DMS114 treated with DMSO at 0.1 percent for 48 hours (cell line): ENCODE results near the gene MAGI2.

ENCODE experiments used
- DNase-seq: peaks from one replicate; lab custom pipeline; 2025; ENCODE audit not compliant: unreplicated experiment; lab: John Stamatoyannopoulos, UW

Gene MAGI2

DNA sequence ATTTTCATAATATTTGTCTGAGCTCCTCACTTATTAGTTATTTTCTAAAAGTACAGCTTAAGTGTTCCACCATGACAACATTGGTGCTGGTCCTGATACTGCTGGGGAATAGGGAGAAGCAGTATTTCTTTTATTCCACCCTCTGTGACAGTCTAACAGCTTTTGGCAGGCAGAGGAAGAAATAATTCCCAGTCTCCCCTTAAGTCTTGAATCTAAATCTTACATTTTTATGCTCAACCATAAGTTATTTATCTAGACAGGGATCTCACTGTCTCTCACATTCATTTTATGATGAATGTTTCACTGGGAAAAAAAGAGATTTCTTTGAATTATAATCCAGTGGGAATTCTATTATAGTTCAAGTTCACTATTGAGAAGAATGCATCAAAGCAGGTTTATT lies 71.5 kb downstream of the MAGI2 start:
- no peak for DNase-seq

DNA sequence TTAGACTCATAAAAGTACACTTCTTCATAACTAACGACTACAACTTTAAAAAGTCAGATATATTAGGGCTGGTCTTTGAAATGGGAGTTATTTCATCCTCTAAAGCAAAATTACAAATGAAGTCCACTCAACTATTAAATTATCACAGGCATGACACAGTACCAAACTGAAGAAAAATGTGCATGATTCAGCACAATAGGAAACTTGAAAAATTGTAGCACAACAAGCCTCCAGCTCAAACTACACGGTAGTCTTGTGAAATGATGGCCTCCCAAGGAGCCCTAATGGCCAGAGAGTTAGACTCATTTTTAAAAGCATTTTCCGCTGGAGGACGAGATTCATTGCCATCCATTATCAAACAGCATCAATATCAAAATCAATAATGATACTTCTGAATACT lies 76.4 kb downstream of the MAGI2 start:
- no peak for DNase-seq

DNA sequence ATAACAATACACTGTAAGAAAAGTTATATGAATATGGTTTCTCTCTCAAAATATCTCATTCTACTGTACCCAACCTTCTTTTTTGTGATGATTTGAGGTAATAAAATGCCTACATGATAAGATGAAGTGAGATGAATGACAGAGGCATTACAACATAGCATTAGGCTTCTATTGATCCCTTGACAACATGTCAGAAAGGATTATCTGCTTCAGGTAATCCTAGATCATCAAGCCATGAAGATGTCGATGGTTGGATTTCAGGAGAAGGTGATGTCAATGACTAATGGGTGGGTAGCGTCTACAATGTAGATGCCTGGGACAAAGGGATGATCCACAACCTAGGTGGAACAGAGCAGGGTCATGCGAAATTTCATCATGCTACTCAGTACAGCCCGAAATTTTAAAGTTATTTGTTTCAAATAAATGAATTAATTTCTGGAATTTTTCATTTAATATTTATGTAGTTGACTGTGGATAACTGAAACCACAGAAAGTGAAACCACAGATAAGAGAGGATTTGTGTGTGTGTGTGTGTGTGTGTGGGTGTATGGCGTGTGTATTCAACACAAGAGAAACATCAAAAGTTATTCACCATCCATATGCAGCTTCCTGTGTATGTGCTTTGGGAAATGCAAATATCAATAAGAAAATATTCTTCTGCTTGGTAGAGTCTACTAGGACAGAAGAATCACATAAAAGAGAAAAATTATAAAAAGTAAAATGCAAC lies 77.0 kb downstream of the MAGI2 start:
- DNase-seq = no peak

DNA sequence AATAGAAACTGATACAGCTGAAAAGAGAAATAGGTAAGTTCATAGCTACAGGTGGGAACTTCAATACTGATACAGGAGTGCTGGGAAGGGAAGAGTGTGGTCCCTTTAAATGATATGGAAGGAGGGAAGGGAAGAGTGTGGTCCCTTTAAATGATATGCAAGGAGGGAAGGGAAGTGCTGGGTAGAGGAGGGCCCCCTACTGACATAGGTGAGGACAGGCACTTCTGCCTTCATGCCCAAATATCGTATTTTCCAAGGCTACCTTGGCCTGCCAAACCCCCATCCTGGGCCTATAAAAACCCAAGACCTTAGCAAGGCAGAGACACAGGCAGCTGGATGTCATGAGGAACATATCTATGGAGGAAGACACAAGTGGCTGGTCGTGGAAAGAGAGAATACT lies 92.3 kb downstream of the MAGI2 start:
- DNase-seq = no peak

DNA sequence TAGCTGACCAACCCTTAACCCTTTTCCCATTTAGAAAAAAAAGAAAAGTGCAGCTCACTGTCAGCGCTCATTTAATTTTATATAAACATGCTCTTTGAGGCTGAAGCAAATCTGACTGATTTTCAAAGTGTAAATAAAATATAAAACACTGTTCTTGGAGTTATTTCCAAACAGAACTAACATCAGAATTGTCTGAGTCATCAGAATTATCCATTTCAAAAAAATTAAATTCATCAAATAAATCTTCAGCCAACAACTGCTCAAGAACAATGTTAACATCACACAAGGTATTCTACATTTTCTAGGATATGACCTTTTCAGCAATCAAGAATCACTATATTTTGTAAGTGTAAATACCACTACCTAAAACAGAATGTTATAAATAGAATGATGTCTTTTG lies 93.6 kb downstream of the MAGI2 start:
- DNase-seq = no peak

DNA sequence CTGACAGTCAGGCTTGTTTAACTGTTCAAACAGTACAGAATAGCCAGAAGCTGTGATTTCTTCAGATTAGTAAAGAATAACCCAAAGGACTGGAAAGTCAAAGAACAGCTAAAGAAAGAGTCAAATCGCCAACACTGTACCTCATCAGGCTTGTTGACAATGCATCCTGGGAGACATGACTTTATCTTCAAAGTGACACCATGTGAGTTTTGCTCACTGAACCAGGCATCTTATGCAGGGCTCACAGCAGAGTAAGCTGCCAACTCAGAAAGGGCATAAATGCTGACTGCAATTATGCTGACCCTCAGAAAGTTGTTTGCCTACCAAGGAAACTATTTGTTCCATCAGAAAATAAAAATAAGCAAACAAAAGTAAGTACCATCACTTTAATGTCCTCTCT lies 96.4 kb downstream of the MAGI2 start:
- DNase-seq = no peak

DNA sequence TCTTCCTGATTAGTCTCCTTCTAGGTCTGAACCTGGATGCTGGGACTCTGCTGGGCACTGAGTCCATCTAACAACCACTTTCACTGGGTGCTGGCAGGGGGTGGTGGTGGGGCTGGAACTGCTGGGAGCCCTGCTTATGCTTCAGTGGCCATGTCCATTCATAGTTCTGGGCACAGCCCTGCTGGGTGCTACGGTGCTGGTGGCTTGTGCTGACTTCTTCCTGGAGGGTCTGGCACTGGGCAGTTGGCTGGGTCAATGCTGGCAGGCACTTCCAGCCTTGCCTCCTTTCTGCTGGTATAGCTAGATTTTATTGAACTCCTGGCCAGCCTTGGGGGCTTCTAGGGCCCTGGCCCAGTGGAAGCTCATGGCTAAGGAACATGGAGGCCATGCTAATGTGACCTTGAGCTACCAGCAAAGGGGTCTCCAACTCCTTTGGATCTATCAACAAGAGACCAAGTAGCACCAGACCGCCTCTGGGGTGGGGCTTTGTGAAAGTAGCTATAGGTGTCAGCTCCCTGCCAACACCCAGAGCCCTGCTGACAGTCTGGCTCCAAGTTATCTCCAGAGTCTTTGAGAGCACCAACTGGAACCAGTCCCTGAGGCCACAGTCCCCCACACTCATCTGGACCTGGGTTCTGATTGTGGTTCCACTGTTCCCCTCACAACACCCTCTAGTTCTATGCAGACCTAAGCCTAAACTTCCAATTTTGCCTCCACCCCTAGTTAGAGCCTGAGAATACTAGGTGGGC lies 99.6 kb downstream of the MAGI2 start:
- no peak for DNase-seq

DNA sequence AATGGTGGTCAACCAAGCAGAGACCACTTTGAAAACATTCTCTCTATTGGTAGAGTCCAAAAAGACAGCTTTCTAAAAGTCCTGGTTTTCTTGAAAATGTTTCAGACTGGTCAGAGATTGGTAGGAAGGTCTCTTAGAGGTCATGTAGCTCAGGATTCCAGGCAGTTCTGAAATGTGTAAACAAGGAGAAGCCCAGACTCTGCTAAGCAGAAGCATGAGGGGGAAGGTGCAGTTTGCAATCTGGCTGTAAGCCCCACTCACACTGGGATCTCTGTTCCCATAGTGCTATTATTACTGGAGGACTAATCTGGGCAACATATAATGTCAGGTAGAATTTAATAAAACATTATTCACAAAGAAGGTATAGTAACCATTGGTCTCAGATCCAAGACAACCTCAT lies 101.1 kb downstream of the MAGI2 start:
- no peak for DNase-seq

DNA sequence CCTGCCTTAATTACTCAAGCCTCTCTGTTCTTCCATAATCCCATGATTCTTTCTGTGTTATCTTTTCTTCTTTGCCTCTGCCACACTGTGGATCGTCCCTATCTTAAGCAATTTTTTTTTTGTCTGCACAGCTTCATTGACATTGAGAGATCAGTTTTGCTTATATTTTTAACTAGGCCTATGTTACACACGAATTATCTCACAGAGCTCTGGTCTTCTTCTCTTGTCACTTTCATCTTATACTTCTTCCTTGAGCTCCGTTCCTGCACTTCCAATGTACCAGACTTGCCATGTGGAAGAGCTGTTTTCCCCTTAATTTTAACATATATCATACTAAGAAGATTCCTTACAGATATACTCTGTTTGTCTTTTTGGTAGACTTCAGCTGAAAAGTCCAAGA lies 106.1 kb downstream of the MAGI2 start:
- no peak for DNase-seq

DNA sequence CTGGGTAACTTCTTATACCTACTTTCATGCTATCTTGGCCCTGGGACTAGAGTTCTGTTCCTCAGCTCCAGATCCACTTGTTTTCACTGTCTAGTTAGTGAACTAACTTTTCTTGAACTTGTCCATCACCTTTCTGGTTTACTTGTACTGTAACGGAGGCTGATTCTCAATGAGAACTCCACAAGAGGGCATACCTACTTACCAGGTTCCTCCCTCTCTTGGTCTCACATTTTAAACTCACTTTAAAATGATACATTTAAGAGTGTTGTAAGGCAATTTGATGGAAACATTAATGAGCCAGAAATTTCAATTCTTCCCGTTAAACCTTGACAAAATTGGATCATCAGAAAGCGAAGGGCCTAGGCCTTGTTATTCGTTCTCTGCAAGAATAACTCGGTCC lies 111.6 kb downstream of the MAGI2 start:
- no peak for DNase-seq

DNA sequence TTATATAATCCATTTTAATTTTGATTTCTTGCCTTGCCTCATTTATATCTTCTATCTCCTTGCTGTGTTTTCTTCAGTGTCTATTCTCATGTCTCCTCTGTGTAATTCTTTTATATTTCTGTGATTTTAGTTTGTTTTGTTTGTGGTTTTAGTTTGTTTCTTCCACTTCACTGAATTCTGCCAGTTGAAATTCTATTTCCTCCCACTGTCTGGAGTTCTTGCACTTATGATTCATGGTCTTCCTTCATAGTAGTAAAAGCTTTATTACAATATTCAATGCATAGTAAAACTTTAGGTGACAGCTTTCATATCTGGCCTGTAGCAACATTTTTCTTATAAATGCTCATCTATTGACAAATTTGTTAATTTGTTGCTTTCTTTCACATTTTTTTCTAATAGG lies 113.3 kb downstream of the MAGI2 start:
- DNase-seq = no peak

DNA sequence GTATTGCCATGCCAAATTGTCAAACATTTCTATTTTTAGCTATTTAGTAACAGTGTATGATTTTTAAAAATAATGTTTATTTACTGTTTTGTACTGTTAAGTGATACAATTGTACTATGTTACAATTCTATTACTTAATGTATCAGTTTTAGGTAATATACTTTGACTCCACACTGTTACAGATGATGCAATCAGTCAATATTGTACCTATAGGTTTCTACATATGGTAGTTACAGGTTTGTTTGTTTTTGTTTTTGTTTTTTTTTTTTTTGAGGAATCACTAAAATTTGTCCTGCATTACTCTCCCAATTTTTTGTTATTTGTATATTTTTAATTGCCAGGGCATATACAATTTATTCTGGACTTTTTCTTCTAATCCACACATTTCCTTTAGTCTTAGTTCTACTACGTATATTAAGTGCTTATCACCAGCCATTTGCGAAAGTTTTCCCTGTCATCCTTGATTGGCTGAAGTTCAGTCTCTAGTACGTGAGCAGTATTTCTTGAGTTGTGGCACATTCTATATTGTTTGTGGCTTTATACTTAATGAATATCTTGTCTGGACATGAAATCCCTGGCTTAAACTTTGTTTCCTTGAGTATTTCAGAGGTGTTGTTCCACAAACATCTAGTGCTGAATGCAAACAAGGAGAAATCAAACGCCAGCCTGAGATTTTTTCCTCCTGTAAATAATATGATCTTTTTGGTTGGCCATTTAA lies 114.1 kb downstream of the MAGI2 start:
- no peak for DNase-seq

DNA sequence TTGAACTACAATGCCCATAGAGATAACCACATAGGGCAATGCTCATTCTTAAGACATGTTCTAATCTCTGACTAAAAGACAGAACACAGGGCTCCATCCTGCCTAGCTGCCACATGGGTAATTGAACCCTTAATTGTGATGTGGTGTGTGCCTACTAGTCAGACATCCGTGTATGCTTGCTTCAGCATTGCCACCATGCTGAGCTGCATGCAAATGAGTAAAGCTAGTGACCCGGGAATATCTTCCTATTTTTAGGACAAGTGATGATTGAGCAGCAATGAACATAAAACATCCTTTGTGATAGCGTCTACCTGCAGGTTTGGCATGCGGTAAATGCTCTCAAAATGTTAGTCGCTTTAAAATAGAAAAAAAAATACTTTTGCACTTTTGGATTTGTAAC lies 115.8 kb downstream of the MAGI2 start:
- no peak for DNase-seq

DNA sequence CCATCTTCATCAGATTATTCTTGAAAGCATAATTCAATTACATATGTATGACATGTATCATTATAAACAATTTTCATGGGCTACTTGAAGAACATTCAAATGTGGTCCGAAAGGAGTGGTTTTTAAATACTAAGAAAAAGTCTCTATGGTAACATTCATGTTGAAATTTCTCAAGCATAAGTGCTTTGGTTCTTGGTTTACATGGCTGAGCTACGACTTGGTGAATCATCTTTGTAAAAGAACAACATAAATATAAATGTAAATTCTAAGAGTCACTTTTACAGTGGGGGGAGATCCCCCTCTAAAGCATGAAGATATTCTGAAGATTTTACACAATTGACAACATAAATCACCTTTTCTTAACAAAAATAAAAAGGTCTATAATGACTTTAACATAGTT lies 118.6 kb downstream of the MAGI2 start:
- DNase-seq = no peak

DNA sequence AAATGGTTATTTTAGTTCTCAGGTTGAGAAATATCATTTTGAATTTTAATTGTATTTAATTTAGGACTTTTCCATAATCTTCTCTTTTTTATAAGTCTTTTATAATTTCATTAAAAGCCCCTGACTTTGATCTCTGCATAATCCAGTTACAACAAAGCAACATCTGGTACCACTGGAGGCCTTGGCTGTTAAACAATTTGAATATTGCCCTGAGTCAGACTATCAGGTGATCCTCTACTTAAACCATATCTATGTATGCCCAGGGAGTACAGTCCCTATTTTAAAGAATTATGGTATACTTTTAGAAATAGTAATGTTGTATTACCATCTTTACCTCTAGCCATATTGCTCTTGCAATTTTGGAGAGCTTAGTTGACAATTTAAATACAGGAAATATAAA lies 119.1 kb downstream of the MAGI2 start:
- DNase-seq = no peak

DNA sequence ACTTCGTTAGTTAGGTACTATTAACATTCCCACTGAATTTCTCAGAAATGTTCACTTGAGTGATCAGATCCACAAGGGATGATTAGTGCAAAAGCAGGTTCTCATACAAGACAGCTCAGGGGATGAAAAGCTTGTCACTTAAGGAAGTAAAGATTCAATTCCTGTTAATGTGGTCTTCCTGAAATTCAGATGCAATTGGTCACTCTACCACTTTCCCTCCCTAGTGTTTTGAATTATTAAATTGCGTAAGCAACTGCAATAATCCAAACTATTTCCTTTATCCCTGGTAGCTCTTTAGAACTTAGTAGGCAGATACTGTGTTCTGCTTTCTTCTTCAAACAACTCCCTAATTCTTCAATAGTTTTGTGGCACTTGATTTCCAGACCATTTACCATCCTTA lies 121.4 kb downstream of the MAGI2 start:
- DNase-seq = no peak

DNA sequence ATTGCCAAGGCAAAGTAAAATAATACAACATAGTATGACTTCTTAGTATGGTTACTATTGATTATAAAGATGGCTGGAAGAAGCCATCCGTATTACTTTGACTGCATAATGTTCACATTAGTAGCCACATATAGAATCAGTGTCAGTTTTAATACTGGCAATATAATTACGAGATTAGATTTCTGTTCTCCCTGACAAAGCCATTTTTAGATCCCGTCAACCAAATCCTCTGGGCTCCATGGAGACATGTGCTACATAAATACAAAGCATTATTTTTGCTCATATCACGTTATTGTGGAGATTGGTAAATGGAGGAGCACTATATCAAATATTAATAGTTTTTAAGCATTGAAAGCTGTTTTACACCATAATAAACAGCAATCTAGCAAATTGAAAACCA lies 124.0 kb downstream of the MAGI2 start:
- DNase-seq = no peak

DNA sequence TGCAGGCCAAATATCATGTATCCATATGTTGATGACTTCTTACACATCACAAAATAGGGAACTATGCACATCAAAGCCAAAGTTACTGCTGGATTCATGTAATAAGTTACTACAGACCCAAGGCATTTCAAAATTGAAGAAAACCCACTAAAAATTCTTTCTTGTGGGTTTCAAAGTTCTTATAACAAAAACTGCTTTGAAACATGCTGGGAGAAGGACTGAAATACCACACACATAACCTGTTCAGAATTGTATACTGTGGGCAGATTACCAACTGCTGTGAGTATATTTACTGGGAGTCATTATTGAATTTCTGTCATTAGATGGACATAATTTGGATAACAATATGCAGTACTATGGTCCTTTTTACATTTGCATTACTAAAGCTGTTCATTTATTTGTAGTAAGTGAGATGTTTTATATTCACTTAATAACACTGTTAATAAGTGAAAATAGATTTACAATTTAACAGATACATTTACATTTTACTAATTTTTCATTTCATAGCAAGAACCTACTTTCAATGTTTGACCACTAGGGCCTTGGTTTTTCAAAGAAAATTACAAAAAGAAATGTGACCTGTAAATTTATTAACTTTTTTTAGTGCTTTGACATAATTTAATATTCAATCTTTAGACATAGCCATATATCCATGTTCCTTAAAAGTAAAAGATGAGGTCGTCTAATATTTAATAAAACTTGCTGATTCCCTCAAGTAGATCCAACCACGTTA lies 132.6 kb downstream of the MAGI2 start:
- no peak for DNase-seq

DNA sequence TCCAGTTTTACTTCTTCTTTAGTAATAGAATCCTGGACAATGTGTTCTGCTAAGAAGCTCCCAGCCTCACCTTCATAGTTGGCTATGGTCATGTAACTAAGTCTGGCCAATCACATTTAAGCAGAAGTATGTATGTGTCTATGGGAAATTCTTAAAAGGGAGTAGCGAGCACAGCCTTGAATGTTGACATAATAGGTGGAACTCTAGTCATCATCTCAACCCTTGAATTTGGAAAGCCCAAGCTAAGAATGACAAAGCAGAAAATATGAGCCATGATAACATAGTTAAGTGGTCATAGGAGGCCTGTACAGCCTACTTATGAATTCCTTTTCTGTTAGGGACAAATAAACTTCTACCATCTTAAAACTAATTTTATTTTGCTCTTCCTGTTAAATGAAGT lies 134.1 kb downstream of the MAGI2 start:
- no peak for DNase-seq

DNA sequence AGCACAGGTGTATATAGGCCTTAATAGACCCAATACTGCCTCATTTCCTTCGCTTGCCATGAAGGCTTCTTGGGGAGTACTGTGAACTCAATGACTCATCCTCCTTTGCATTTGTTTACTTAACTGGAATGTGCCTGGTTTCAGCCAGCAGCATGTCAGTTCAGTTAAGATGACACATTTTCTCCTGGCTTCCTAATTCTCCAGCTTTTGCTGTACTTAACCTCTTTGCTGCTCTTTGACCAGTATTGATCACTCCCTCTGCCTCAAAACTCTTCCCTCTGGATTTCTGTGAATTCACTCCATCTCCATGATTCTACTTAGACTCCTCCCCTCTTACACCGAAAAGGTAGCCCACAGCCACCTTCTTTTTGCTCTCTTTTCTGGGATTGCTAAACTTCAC lies 135.7 kb downstream of the MAGI2 start:
- no peak for DNase-seq

DNA sequence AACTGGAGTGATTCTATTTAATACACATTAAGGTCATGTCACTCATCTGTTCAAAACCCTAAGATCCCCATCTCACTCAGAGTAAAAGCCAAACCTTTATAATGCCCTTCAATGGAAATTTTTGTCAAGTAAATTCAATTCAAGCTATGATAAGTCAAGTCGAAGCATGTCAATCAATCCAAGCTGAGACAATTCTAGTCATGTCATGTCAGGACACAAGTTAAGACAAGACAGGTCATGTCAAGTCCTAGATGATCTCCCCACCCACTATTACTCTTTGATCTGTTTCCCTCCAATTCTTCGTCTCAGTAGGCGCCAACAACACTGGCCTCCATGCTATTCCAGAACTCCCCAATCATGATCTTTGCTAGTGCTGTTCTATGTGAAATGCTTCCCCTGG lies 141.4 kb downstream of the MAGI2 start:
- DNase-seq = no peak

DNA sequence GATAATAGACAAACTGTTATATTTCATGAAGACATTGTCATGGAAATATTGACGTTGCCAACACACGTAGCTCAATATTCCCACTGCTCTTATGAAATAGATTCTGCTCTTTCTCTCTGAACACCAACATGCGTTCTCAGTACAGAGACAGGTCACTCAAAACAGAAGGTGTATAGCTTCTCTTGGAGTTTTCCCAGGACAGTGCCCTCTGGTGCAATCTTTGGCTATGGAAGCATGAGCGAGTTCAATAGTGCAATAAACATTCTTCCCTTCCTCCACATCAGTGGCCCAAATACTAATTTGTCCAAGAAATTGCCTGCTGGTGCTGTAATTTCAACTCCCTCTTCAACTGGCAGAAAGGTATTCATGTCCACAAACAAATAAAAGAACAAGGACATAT lies 145.3 kb downstream of the MAGI2 start:
- no peak for DNase-seq
